Neural cell (in vitro differentiated cells): Measurements from ENCODE around the gene ERH. TPM values are rescaled to one million over a fixed set of nuclear protein-coding genes. Genes with fewer than 3 reads are reported as not detected.

Source experiments
- H2AFZ ChIP-seq: fragments of 200-600, 300-800 bp; sonication (generic), shearing (Covaris generic); 2 replicates; pipeline ENCODE4 v1.6.0; 2014; ENCODE audit warnings: low read depth, mild to moderate bottlenecking, antibody characterized with exemption, low read length, moderate library complexity
- H3F3A ChIP-seq: fragments of 200-600 bp; shearing (Covaris generic); 2 replicates; pipeline ENCODE4 v1.6.1; 2016; ENCODE audit warnings: mild to moderate bottlenecking, moderate library complexity, mixed read lengths, antibody characterized with exemption, low read length; ENCODE audit not compliant: insufficient read depth, poor library complexity, severe bottlenecking
- H3K27ac ChIP-seq: fragments of 200-600, 300-800 bp; sonication (generic), shearing (Covaris generic); 2 replicates; pipeline ENCODE4 v1.5.1; 2014; ENCODE audit warnings: mild to moderate bottlenecking, low read length, moderate library complexity
- H3K27me3 ChIP-seq: fragments of 300-800, 200-600 bp; sonication (generic), shearing (Covaris generic); 2 replicates; pipeline ENCODE4 v1.6.0; 2014; ENCODE audit warnings: mild to moderate bottlenecking, low read depth, low read length, moderate library complexity; ENCODE audit not compliant: insufficient read depth
- H3K36me3 ChIP-seq: fragments of 300-800, 200-600 bp; sonication (generic), shearing (Covaris generic); 2 replicates; pipeline ENCODE4 v1.5.1; 2014; ENCODE audit warnings: mild to moderate bottlenecking, antibody characterized with exemption, low read length, moderate library complexity; ENCODE audit not compliant: insufficient read depth
- H3K4me2 ChIP-seq: fragments of 300-800, 200-600 bp; sonication (generic), shearing (Covaris generic); 2 replicates; pipeline ENCODE4 v1.6.0; 2014; ENCODE audit warnings: mild to moderate bottlenecking, low read length
- H3K4me3 ChIP-seq: fragments of 300-800, 200-600 bp; sonication (generic), shearing (Covaris generic); 2 replicates; pipeline ENCODE4 v1.5.1; 2014; ENCODE audit warnings: mild to moderate bottlenecking, low read length, moderate library complexity
- H3K79me2 ChIP-seq: fragments of 200-600 bp; shearing (Covaris generic); replicated peaks from 2 replicates; pipeline ENCODE4 v1.6.0; 2014; ENCODE audit warnings: mild to moderate bottlenecking, low read length, moderate library complexity; ENCODE audit not compliant: insufficient read depth
- H3K9ac ChIP-seq: fragments of 300-800, 200-600 bp; sonication (generic), shearing (Covaris generic); 2 replicates; pipeline ENCODE4 v1.6.1; 2016; ENCODE audit warnings: mild to moderate bottlenecking, low read length, mixed read lengths
- H3K9me2 ChIP-seq: fragments of 200-600 bp; shearing (Covaris generic); 2 replicates; pipeline ENCODE4 v1.6.1; 2016; ENCODE audit warnings: mild to moderate bottlenecking, low read length, mixed read lengths; ENCODE audit not compliant: insufficient read depth
- H3K9me3 ChIP-seq: fragments of 200-600, 300-800 bp; sonication (generic), shearing (Covaris generic); 2 replicates; pipeline ENCODE4 v1.6.1; 2016; ENCODE audit warnings: mild to moderate bottlenecking, mixed run types, low read length, moderate library complexity, mixed read lengths
- H4K20me1 ChIP-seq: fragments of 200-600 bp; shearing (Covaris generic); 2 replicates; pipeline ENCODE4 v1.6.1; 2016; ENCODE audit warnings: mild to moderate bottlenecking, mixed run types; ENCODE audit not compliant: insufficient read depth
- CTCF ChIP-seq: fragments of 450-650 bp; IDR thresholded peaks from 2 replicates; pipeline ENCODE4 v1.5.1; 2014; ENCODE audit warnings: antibody characterized with exemption, mild to moderate bottlenecking, moderate library complexity; ENCODE audit not compliant: poor library complexity, severe bottlenecking
- EP300 ChIP-seq: fragments of 450-650 bp; conservative IDR thresholded peaks from 2 replicates; pipeline ENCODE4 v1.6.1; 2014; ENCODE audit warnings: antibody characterized with exemption, mild to moderate bottlenecking, moderate library complexity; ENCODE audit not compliant: poor library complexity, severe bottlenecking
- EZH2 ChIP-seq: fragments of 200-600, 300-800 bp; shearing (Covaris generic), sonication (generic); IDR thresholded peaks from 2 replicates; pipeline ENCODE4 v1.6.1; 2014; ENCODE audit warnings: antibody characterized with exemption, low read length, borderline replicate concordance, mild to moderate bottlenecking; ENCODE audit not compliant: insufficient read depth, poor library complexity, severe bottlenecking
- MXI1 ChIP-seq: fragments of 450-650 bp; conservative IDR thresholded peaks from 2 replicates; pipeline ENCODE4 v1.6.1; 2014; ENCODE audit warnings: antibody characterized with exemption, mild to moderate bottlenecking; ENCODE audit not compliant: poor library complexity, severe bottlenecking
- POLR2AphosphoS5 ChIP-seq: IDR thresholded peaks from 2 replicates; pipeline ENCODE4 v1.6.1; 2012
- RAD21 ChIP-seq: fragments of 450-650 bp; conservative IDR thresholded peaks from 2 replicates; pipeline ENCODE4 v1.6.1; 2014; ENCODE audit warnings: antibody characterized with exemption, mild to moderate bottlenecking, moderate library complexity
- REST ChIP-seq: IDR thresholded peaks from 2 replicates; pipeline ENCODE4 v1.6.1; 2012; ENCODE audit warnings: borderline replicate concordance
- SMC3 ChIP-seq: fragments of 450-650 bp; conservative IDR thresholded peaks from 2 replicates; pipeline ENCODE4 v1.6.1; 2014; ENCODE audit warnings: antibody characterized with exemption, mild to moderate bottlenecking, moderate library complexity; ENCODE audit not compliant: poor library complexity
- TAF1 ChIP-seq: IDR thresholded peaks from 2 replicates; pipeline ENCODE4 v1.6.1; 2012; ENCODE audit warnings: low read depth
- polyA plus RNA-seq: library from polyadenylated mRNA; depleted of rRNA; stranded (reverse); fragments of >200 nt; gene quantifications from 2 replicates; pipeline ENCODE4 v1.2.3, GENCODE V29; 2014

The ERH gene
- polyA plus RNA-seq, 1 donor from 2014 or later = 480 TPM

- Histone ChIP-seq H3K4me2 (no peak overlapping the region), H3K9me2 (no peaks in the 10 kb centered on the region), H2AFZ (no peak overlapping the region), H3F3A (no peaks in the 10 kb centered on the region), H3K9ac (no peak overlapping the region), H3K27ac (no peak overlapping the region), H3K79me2 (no peaks in the 10 kb centered on the region), H3K9me3 (no peaks in the 10 kb centered on the region), H3K27me3 (no peaks in the 10 kb centered on the region), H3K36me3 (no peaks in the 10 kb centered on the region), H4K20me1 (no peaks in the 10 kb centered on the region), H3K4me3 (no peak overlapping the region)
- TF ChIP-seq CTCF = no peak
- no peak for TF ChIP-seq REST
- no peak for TF ChIP-seq RAD21
- TF ChIP-seq POLR2AphosphoS5 = no peak
- no peak for TF ChIP-seq MXI1
- TF ChIP-seq EP300 = no peak
- no peak for TF ChIP-seq EZH2
- no peak for TF ChIP-seq TAF1
- no peak for TF ChIP-seq SMC3
These were observed 40.4 kb downstream of the ERH start for GRCh38 chr14:69357544-69358200.

GRCh38 chr14:69356903-69357543 lies 41.1 kb downstream of the ERH start:
- H3K9me2 ChIP-seq = no peaks in the 10 kb centered on the region
- H2AFZ ChIP-seq = no peak overlapping the region
- H3K36me3 ChIP-seq = no peaks in the 10 kb centered on the region
- no peaks in the 10 kb centered on the region for H3K79me2 ChIP-seq
- no peaks in the 10 kb centered on the region for H4K20me1 ChIP-seq
- H3K4me2 ChIP-seq = no peak overlapping the region
- H3K27me3 ChIP-seq = no peaks in the 10 kb centered on the region
- H3F3A ChIP-seq = no peaks in the 10 kb centered on the region
- H3K27ac ChIP-seq = no peak overlapping the region
- H3K9ac ChIP-seq = no peak overlapping the region
- no peak for TF ChIP-seq POLR2AphosphoS5
- no peak for TF ChIP-seq CTCF
- TF ChIP-seq EP300 = no peak
- TF ChIP-seq TAF1 = no peak
- TF ChIP-seq EZH2 = no peak
- no peak for TF ChIP-seq MXI1
- TF ChIP-seq RAD21 = no peak
- no peak for TF ChIP-seq REST
- no peak for TF ChIP-seq SMC3
- no peaks in the 10 kb centered on the region for H3K9me3 ChIP-seq
- no peak overlapping the region for H3K4me3 ChIP-seq
